Muscle of back (tissue), 13 donors: Measurements from ENCODE around the gene LARP1B. TPM values are rescaled to one million over a fixed set of nuclear protein-coding genes. Genes with fewer than 3 reads are reported as not detected.
"Not testable (repeated sequence)": the region's sequence is repeated elsewhere in the genome, so short reads cannot be mapped to it uniquely, and the experiment has no call there.

Experiments used
- DNase-seq, 3 donors: peaks; one replicate each; pipeline versions ENCODE4 v3.0.0 to v3.0.0-alpha.2; 2013
- long read RNA-seq, 9 donors: transcript quantifications; one replicate each; lab custom pipeline, GENCODE V29; 2026
- polyA plus RNA-seq, 10 donors: library from polyadenylated mRNA; unstranded; fragments of 120-200 nt; gene quantifications; one replicate each; pipeline ENCODE4 v1.2.1, GENCODE V29; 2013; ENCODE audit not compliant: insufficient read length in 10 of 10

The LARP1B gene
- 10 to 100 TPM; 17.7 to 31.3 (median 22.2) TPM for polyA plus RNA-seq
- long read RNA-seq, donor 1, partial matches to known transcripts, result 0 of 3 reads
- long read RNA-seq, donor 1, other reads (novel, unspliced or antisense), result 0 of 3 reads
- long read RNA-seq, donor 2, partial matches to known transcripts, result 0 of 2 reads
- long read RNA-seq, donor 2, other reads (novel, unspliced or antisense), result 0 of 2 reads
- long read RNA-seq, donor 3, result 0 reads
- long read RNA-seq, donor 4, partial matches to known transcripts, result 0 of 2 reads
- long read RNA-seq, donor 4, other reads (novel, unspliced or antisense), result 0 of 2 reads
- long read RNA-seq, donor 5, result 0 reads
- long read RNA-seq, donor 6, partial matches to known transcripts, result 0 of 5 reads
- long read RNA-seq, donor 6, other reads (novel, unspliced or antisense), result 0 of 5 reads
- long read RNA-seq, donor 7, partial matches to known transcripts, result 0 of 2 reads
- long read RNA-seq, donor 7, other reads (novel, unspliced or antisense), result 0 of 2 reads
- long read RNA-seq, donor 8, result 0 reads
- long read RNA-seq, donor 9, result 0 reads

DNA sequence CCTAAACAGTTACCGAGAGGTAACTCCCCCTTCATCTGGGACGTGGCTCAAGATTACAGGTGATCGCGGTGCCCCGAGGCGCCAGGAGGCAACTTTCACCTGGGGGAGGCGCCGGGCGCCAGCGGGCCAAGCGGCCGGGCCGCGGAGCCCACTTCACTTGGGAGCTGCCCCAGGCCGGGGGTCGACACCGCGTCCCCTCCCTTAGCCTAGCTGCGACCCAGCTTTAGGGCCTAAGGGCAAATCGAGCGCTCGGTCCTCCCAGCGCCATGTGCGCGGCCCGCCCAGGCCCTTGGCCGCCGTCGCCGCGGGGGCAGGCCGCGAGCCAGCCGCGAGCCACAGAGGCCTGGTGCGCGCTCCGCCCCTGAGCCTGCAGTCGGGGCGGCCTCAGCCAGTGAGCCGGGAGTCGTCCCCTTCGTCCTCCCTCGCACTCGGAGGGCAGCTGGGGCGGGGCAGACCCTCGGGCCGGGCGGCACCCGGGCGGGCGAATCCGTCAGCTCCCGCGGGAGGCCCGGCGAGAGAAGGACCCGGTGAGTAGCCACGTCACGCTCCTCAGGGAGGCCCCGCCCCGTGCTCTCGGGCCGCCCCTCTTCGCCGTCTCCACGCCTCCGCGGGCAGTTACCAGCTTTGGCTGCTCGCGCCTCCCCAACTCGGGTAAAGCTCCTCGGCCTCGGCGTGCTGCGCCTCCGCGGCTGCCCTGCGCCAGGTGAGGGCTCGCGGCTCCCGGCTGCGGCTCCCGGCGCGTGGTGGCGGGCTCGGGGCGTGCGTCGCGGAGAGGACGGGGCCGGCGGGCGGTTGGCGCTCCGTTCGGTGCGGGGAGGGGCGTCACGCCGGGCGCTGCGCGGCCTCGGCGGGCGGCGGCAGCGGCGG is at the start of gene LARP1B:
TSS of gene LARP1B (plus strand) at position 614 of the 867 bp plus-strand sequence. CDS start 13,640 bp downstream, outside the sequence.
- peak; percentile 94 to 98 (median 96) for DNase-seq

DNA sequence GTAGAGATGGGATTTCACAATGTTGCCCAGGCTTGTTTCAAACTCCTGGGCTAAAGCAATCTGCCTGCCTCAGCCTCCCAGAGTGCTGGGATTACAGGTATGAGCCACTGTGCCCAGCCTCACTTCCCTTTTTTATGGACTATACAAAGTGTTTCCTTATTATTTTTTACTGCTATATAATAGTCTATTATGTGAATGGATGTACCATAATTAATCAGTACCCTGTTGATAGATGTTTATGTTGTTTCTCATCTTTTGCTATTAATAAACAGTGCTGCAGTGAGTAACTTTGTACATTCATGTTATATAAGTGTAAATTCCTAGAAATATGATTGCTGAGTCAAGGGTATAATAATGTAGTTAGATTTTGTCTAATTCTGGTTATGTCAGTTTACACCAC is 35.8 kb upstream of the LARP1B start:
- DNase-seq, result no peak

DNA sequence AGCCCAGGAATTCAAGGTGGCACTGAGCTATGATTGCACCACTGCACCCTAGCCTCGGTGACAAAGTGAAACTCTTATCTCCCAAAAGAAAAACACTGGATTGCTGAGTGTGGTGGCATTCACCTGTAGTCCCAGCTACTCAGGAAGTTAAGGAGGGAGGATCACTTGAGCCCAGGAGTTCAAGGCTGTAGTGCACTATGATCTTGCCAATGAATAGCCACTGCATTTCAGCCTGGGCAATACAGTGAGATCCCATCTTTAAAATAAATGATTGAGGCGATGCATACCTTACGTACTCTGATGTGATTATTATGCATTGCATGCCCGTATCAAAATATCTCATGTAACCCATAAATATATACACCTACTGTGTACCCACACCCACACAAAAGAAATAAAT is 31.2 kb upstream of the LARP1B start:
- no peak for DNase-seq

GRCh38 chr4:128031756-128032384 is 29.2 kb upstream of the LARP1B start:
- DNase-seq, result no peak

GRCh38 chr4:128039568-128039967 is 21.5 kb upstream of the LARP1B start:
- DNase-seq, result no peak

- DNase-seq, result not testable (repeated sequence)
These were observed 14.1 kb upstream of the LARP1B start for GRCh38 chr4:128047019-128047418.

- DNase-seq, result not testable (repeated sequence)
These were observed 13.6 kb upstream of the LARP1B start for GRCh38 chr4:128047514-128047913.

DNA sequence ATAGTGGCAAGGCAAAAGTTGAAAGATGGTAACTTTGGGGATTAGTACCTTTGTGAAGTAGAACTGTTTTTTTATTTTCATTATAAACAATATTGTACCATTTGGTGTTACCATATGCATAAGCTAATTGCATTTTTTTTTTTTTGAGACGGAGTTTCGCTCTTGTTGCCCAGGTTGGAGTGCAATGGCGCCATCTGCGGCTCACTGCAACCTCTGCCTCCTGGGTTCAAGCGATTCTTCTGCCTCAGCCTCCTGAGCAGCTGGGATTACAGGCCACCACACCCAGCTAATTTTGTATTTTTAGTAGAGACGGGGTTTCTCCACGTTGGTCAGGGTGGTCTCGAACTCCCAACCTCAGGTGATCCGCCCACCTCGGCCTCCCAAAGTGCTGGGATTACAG is 9.9 kb upstream of the LARP1B start:
- DNase-seq, result not testable (repeated sequence)

GRCh38 chr4:128054907-128055306 is 6.2 kb upstream of the LARP1B start:
- DNase-seq, result not testable (repeated sequence)

- DNase-seq, result not testable (repeated sequence)
These were observed 5.5 kb upstream of the LARP1B start for GRCh38 chr4:128055441-128056206.

GRCh38 chr4:128056396-128056795 is 4.7 kb upstream of the LARP1B start:
- DNase-seq, result no peak

GRCh38 chr4:128060121-128060698 is 902 bp upstream of the LARP1B start:
- peak in 1 of 3 donors; percentile 12 for DNase-seq

DNA sequence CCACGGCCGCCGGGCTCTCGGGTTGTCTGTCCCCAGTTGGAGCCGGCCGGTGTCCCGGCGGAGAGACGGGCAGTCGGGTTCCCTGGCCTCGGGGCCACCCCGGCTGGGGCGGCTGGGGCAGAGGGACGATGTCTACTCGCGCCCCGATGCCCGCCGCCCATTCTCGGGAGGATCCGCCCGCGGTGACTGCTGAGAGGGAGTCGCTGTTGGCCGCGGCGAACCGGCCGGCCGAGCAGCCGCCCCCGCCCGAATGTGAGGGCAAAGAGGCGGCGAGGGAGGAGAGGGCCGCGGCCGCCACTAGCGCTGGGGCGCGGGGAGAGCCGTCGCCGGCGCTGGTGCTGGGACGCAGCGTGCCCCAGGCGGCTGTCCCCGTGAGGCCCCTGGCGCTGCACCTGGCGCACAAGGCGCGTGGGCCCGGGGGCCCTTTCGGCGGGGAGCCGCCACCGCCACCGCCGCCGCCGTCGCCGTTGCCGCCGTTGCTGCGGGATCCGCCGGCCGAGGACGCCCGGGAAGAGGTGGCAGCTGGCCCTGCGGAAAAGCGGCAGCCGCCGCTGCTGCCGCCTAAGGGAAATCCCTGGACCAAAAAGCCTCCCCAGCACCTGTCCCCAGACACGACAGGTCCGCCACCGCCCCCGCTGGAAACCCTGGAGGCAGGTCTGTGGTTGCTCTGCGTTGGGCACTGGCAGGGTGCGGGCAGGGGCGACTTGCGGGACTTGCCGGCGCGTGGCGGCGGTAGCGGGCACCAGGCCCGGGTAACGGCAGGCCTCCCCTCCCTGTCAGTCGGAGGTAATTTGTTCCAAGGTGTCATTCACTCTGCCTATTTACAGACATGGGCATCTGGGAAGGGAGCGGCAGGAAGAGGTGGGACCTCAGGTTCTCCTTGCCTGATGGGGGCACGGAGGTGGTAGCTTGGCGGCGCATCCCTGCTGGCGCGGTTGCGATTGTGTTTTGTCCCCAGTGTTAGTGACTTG is 739 bp downstream of the LARP1B start:
- DNase-seq, result peak; percentile 25 to 88 (median 51)

DNA sequence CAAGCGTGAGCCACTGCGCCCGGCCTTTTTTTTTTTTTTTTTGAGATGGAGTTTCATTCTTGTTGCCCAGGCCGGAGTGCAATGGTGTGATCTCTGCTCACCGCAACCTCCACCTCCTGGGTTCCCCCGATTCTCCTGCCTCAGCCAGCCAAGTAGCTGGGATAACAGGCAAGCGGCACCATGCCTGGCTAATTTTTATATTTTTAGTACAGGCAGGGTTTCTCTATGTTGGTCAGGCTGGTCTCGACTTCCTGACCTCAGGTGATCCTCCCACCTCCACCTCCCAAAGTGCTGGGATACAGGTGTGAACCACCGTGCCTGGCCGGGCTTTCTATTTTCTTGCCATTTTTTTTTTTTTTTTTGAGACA is 5.3 kb downstream of the LARP1B start:
- DNase-seq, result not testable (repeated sequence)

DNA sequence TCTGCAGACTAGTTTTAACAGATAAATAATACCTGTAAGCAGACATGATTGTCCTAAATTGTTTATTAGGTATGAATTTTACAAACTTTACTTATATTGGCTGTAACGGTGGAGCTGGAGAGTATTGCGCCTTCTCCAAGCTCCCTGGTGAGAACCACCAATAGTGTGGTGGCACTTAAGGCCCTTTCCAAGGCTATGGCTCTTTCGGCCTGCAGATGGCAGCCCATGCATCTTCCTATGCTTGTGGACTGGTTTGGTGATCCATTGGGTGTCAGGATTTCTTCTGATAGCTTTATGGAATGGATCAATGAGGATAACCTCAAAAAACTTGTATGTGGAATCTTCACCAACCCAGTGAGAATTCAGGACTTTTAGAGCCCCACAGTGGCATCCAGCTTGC is 7.8 kb downstream of the LARP1B start:
- no peak for DNase-seq

- DNase-seq, result no peak
These were observed 15.4 kb downstream of the LARP1B start for GRCh38 chr4:128076464-128076863.

DNA sequence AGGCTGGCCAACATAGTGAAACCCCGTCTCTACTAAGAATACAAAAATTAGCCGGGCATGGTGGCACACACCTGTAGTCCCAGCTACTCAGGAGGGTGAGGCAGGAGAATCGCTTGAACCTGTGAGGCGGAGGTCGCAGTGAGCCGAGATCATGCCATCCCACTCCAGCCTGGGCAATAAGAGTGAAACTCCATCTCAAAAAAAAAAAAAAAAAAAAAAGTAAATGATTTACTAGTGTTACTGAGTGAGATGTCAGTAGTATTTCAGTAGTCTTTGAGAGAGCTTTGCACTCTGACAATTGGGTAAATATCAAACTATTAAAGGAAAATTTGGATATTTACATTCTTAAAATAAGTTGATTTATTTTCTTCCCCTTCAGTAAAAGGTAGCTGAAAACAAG is 34.2 kb downstream of the LARP1B start:
- not testable (repeated sequence) for DNase-seq

- DNase-seq, result peak; percentile 18 to 30 (median 28)
These were observed 46.7 kb downstream of the LARP1B start for GRCh38 chr4:128107766-128108165.

- no peak for DNase-seq
These were observed 61.9 kb downstream of the LARP1B start for GRCh38 chr4:128123036-128123435.
